HepG2 (cell line): ENCODE measurements around the gene NOTUM. TPM values are rescaled to one million over a fixed set of nuclear protein-coding genes. Genes with fewer than 3 reads are reported as not detected.

Experiments
- ATF7-NPFF ChIP-seq: sonication (generic); formaldehyde crosslinking; IDR thresholded peaks from 2 replicates; pipeline ENCODE4 v1.8.1; 2023; ENCODE audit warnings: mild to moderate bottlenecking, low read depth, missing genetic modification reagents, moderate library complexity
- BRCA1 ChIP-seq: sonication (generic); formaldehyde crosslinking; IDR thresholded peaks from 2 replicates; pipeline ENCODE4 v1.4.0; 2020; ENCODE audit warnings: missing genetic modification reagents
- HMGA1 ChIP-seq: sonication (generic); formaldehyde crosslinking; conservative IDR thresholded peaks from 2 replicates; pipeline ENCODE4 v1.4.0; 2020; ENCODE audit warnings: missing genetic modification reagents
- JUND ChIP-seq: sonication (generic); formaldehyde crosslinking; IDR thresholded peaks from 2 replicates; pipeline ENCODE4 v1.8.0; 2022; ENCODE audit warnings: mild to moderate bottlenecking, missing genetic modification reagents
- KDM1A ChIP-seq: IDR thresholded peaks from 2 replicates; pipeline ENCODE4 v1.6.1; 2016; ENCODE audit warnings: missing compliant biosample characterization
- MYC ChIP-seq: sonication (generic); formaldehyde crosslinking; IDR thresholded peaks from 2 replicates; pipeline ENCODE4 v1.9.0; 2021; ENCODE audit warnings: missing genetic modification reagents, borderline replicate concordance
- NCOA1 ChIP-seq: sonication (generic); formaldehyde crosslinking; IDR thresholded peaks from 2 replicates; pipeline ENCODE4 v1.9.0; 2021; ENCODE audit warnings: missing genetic modification reagents
- PAF1 ChIP-seq: IDR thresholded peaks from 2 replicates; pipeline ENCODE4 v1.6.1; 2016; ENCODE audit warnings: missing genetic modification reagents, missing compliant biosample characterization
- PRDM15 ChIP-seq: sonication (generic); formaldehyde crosslinking; IDR thresholded peaks from 2 replicates; pipeline ENCODE4 v1.4.0; 2020; ENCODE audit warnings: missing genetic modification reagents
- STAT6 ChIP-seq: sonication (generic); formaldehyde crosslinking; IDR thresholded peaks from 2 replicates; pipeline ENCODE4 v1.4.0; 2020; ENCODE audit warnings: missing genetic modification reagents, mild to moderate bottlenecking, borderline replicate concordance
- TP53 ChIP-seq: sonication (generic); formaldehyde crosslinking; conservative IDR thresholded peaks from 2 replicates; pipeline ENCODE4 v1.4.0; 2020; ENCODE audit warnings: missing genetic modification reagents
- ZFP36L2 ChIP-seq: sonication (generic); formaldehyde crosslinking; IDR thresholded peaks from 2 replicates; pipeline ENCODE4 v1.4.0; 2020; ENCODE audit warnings: missing genetic modification reagents
- ZNF256 ChIP-seq: sonication (generic); formaldehyde crosslinking; conservative IDR thresholded peaks from 2 replicates; pipeline ENCODE4 v1.4.0; 2020; ENCODE audit warnings: missing genetic modification reagents
- ZNF335 ChIP-seq: sonication (generic); formaldehyde crosslinking; IDR thresholded peaks from 2 replicates; pipeline ENCODE4 v1.4.0; 2020; ENCODE audit warnings: missing genetic modification reagents
- ZNF547 ChIP-seq: sonication (generic); formaldehyde crosslinking; IDR thresholded peaks from 2 replicates; pipeline ENCODE4 v1.5.1; 2020; ENCODE audit warnings: mild to moderate bottlenecking, missing genetic modification reagents
- ZNF557 ChIP-seq: sonication (generic); formaldehyde crosslinking; IDR thresholded peaks from 2 replicates; pipeline ENCODE4 v1.4.0; 2020; ENCODE audit warnings: missing genetic modification reagents
- ZNF737 ChIP-seq: sonication (generic); formaldehyde crosslinking; IDR thresholded peaks from 2 replicates; pipeline ENCODE4 v1.5.0; 2020; ENCODE audit warnings: missing genetic modification reagents, mild to moderate bottlenecking, borderline replicate concordance
- ZNF740 ChIP-seq: sonication (generic); formaldehyde crosslinking; IDR thresholded peaks from 2 replicates; pipeline ENCODE4 v1.4.0; 2020; ENCODE audit warnings: missing genetic modification reagents
- ZNF770 ChIP-seq: sonication (generic); formaldehyde crosslinking; IDR thresholded peaks from 2 replicates; pipeline ENCODE4 v1.5.0; 2020; ENCODE audit warnings: mild to moderate bottlenecking, missing genetic modification reagents
- ZSCAN29 ChIP-seq: sonication (generic); formaldehyde crosslinking; conservative IDR thresholded peaks from 2 replicates; pipeline ENCODE4 v1.4.0; 2020; ENCODE audit warnings: mild to moderate bottlenecking, missing genetic modification reagents
- polyA plus RNA-seq, 8 experiments: library from polyadenylated mRNA; depleted of rRNA in 3 of 8; stranded (reverse) in 7 of 8; unstranded in 1 of 8; fragments of >200 nt; fragmentation: Illumina TruSeq in 4 of 8; extraction: Trizol in 4 of 8; gene quantifications; 2 replicates each; pipeline versions ENCODE4 v1.2.1 to v1.2.3, GENCODE V29; 2011 to 2016; ENCODE audit warnings: low read depth in 4 of 8, missing spikeins in 1 of 8, mixed read lengths in 1 of 8; ENCODE audit not compliant: insufficient read depth in 1 of 8
- total RNA-seq, 5 experiments: library from RNA; depleted of rRNA; stranded (reverse); fragments of >200 nt; fragmentation: Illumina TruSeq; extraction: Trizol; gene quantifications; 2 replicates each; pipeline ENCODE4 v1.2.3, GENCODE V29; 2016; ENCODE audit warnings: low read depth in 1 of 5

NOTUM gene
- total and polyA plus RNA-seq, 2 of the 13 experiments (the other 11 are each of a cell fraction or from before 2014, with no cell fraction given) = 150 to 160 TPM

- no peak for TF ChIP-seq ZSCAN29 (CRISPR knock-in tag)
- TF ChIP-seq BRCA1 (CRISPR knock-in tag) = peak; percentile 26; the same call in 1 of the 2 replicates
- no peak for TF ChIP-seq ATF7-NPFF (CRISPR knock-in tag)
- peak; percentile 42 for TF ChIP-seq ZNF770 (CRISPR knock-in tag)
- TF ChIP-seq ZNF547 = no peak
- no peak for TF ChIP-seq ZNF737
- no peak; the same call in 1 of the 2 replicates for TF ChIP-seq MYC (CRISPR knock-in tag)
- TF ChIP-seq NCOA1 (CRISPR knock-in tag) = peak; percentile 7; the same call in 1 of the 2 replicates
- TF ChIP-seq ZNF740 = peak; percentile 99
- TF ChIP-seq ZNF256 (CRISPR knock-in tag) = peak; percentile 49; the same call in 1 of the 2 replicates
- TF ChIP-seq TP53 (CRISPR knock-in tag) = 0 out of 2 replicates have a peak, but pooled peaks have one; percentile 56
- 0 out of 2 replicates have a peak, but pooled peaks have one; percentile 67 for TF ChIP-seq ZNF557 (CRISPR knock-in tag)
- TF ChIP-seq PAF1 = 0 out of 2 replicates have a peak, but pooled peaks have one; percentile 38
- TF ChIP-seq KDM1A = no peak
- no peak for TF ChIP-seq ZFP36L2
- peak; percentile 3; the same call in 1 of the 2 replicates for TF ChIP-seq JUND (CRISPR knock-in tag)
- TF ChIP-seq HMGA1 (CRISPR knock-in tag) = no peak
- peak; percentile 76; the same call in 1 of the 2 replicates for TF ChIP-seq PRDM15 (CRISPR knock-in tag)
- TF ChIP-seq STAT6 = no peak; the same call in 1 of the 2 replicates
- no peak for TF ChIP-seq ZNF335 (CRISPR knock-in tag)
Measured at GRCh38 chr17:81994593-81995462, 33.8 kb upstream of the NOTUM start (continued).
